ENCODE data around the gene MYO1E.

MYO1E gene

GRCh38 chr15:59315914-59316451 lies 56.7 kb downstream of the MYO1E start:
- no peak for DNase-seq (ENCODE audit: low read depth)

DNA sequence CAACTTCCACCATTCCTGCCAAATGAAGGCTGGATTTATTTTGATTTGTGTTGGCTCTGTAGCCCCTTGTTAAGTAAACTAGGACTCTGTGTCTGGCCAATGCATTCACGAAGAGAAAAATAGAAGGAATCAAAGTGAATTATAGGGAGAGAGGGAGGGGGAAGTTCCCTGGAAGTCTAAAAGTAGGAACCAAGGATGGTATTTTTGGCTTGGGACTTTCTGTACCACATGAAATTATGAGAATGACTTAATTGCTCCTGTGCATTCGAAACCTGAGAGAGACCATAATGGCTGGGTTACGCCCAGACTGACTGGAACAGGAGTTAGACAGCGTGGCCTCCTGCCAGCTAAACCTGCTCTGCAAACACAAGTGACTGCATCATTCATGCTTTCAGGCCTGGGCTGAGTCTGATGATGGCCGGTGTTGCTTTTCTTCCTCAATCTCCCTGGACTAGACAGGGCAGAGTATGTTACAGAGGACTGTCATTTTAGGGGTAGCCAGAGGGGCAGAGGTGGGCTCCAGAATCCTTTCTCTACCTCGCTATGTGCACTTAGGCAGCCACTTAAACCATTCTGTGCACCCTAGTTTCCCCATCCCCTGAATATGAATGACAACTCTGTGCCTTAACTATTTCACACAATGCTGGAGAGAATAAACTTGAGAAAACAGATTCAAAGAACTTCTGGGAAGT lies 58.9 kb downstream of the MYO1E start:
- no peak for DNase-seq (ENCODE audit: low read depth)

GRCh38 chr15:59312205-59312604 lies 60.5 kb downstream of the MYO1E start:
- DNase-seq (ENCODE audit: low read depth) = no peak

GRCh38 chr15:59311195-59311594 lies 61.5 kb downstream of the MYO1E start:
- DNase-seq (ENCODE audit: low read depth) = no peak

DNA sequence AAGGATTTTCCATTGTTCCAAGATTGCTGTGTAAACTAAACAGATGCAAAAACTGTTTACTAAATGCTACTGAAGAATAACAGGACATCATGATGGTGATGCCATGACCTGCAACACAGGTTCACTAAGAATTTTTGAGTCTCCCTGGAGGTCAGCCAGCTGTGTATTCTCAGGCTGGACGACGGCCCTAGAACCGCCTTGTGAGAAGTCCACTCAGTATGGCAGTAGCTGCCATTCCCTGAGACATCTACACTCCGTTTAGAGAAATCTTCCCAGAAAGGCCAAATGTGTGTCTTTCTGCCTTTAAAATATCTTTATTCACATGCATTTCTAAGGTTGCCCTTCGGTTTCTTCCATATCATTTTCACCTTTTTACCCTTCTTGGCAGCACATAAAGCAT lies 63.3 kb downstream of the MYO1E start:
- no peak for DNase-seq (ENCODE audit: low read depth)

- DNase-seq (ENCODE audit: low read depth) = no peak
Measured at GRCh38 chr15:59307165-59307537, 65.5 kb downstream of the MYO1E start.

GRCh38 chr15:59306520-59307164 lies 66.0 kb downstream of the MYO1E start:
- DNase-seq (ENCODE audit: low read depth) = no peak

DNA sequence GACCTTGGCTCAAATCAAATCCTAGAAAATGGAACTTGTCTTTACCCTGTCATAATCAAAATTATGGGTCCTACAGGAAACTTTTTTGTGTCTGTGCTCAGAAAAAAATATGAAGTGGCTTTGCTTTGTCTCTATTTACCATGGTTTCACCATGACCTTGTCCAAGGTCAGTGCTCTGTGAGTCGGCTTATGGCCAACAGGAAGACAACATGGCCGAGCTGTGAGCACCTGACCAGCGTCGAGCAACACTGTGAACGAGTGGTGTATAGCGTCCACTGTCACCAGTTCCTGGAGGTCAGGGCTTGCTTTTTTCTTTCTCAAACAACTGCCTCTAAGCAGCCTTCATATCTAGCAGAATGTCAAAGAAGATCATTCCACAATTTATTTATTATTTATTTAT lies 67.9 kb downstream of the MYO1E start:
- no peak for DNase-seq (ENCODE audit: low read depth)

DNA sequence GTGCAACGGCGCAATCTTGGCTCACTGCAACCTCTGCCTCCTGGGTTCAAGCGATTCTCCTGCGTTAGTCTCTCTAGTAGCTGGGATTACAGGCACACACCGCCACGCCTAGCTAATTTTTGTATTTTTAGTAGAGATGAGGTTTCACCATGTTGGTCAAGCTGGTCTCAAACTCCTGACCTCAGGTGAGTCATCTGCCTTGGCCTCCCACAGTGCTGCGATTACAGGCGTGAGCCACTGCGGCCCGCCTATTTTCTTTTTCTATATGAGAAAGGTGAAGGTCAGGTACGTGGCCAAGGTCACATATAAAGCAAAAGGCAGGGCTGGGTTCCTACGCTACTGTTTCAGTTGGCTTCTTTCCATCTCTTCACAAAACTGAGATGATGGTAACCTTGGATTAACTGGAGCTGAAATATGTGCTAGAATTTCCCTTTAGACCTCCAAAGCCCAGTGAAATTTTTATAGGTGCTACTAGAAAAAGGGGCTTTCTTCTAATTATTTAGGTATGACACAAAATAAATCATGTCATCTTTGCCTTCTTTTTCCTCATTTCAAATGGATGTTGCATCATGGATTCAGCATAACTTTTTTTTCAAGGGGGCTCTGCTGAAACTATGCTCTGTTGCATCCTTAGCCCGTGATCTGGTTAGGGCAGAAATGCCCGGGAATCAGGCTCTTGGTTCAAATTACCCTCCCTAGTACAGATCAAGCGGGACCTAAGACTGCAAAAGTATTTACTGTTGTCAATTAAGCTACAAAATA lies 68.5 kb downstream of the MYO1E start:
- DNase-seq (ENCODE audit: low read depth) = no peak

- DNase-seq (ENCODE audit: low read depth) = no peak
Measured at GRCh38 chr15:59303633-59304032, 69.0 kb downstream of the MYO1E start.

DNA sequence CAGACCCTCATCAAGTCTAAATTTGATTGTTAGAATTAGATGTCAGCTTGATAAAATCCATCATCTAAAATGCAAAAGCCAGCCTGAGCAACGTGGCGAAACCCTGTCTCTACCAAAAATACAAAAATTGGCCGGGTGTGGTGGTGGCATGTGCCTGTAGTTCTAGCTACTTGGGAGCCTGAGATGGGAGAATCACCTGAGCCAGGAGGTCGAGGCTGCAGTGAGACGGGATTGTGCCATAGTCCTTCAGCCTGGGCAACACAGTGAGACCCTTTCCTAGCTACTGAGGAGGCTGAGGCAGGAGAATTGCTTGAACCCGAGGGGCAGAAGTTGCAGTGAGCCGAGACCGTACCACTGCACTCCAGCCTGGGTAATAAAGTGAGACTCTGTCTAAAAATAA lies 69.5 kb downstream of the MYO1E start:
- no peak for DNase-seq (ENCODE audit: low read depth)

- no peak for DNase-seq (ENCODE audit: low read depth)
Measured at GRCh38 chr15:59301527-59301926, 71.1 kb downstream of the MYO1E start.

DNA sequence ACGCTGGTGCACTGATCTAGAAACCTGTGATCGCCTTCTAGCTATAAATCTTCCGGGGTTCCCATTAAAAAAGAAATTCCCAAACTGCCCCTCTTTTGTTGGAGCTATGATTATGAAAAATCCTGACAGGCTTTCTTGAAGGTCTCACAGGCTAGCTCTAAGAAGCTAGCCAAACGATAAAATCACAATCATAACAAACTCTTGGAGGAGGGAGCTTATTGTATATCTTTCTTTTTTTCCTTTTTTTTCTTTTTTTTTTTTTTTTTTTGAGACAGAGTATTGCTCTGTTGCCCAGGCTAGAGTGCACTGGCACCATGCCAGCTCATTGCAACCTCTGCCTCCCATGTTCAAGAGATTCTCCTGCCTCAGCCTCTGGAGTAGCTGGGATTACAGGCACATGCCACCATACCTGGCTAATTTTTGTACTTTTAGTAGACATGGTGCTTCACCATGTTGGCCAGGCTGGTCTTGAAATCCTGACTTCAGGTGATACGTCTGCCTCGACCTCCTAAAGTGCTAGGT lies 72.0 kb downstream of the MYO1E start:
- no peak for DNase-seq (ENCODE audit: low read depth)

DNA sequence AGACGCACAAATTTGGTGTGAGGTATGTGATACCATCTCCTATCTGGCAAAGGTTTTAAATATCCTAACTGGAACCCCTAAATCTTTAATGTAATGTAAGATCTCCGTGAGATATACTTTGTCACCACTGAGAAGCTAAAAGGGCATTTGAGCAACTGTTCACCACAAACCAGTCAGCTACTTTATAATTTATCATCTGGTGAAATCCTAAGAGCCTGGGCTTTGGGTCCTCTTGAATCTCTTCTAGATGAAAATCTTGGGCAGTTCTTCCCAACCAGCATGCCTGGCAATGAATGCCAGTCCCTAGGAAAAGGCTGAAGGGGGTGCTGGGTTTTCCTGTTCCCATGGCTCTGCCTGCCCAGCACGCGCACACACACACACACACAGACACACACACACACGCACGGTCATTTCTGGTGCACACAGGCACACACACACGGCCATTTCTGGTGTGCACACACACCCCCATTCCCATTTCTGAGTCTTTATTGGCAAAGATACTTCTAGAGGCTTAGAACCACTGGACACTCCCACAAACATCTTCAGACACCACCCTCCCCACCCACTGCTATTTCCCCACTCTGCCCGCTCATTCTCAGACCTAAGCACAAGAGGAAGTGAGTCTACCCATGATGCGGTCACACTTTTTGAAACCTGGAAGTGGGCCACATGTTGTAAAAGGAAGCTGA lies 72.6 kb downstream of the MYO1E start:
- DNase-seq (ENCODE audit: low read depth) = peak; percentile 31

DNA sequence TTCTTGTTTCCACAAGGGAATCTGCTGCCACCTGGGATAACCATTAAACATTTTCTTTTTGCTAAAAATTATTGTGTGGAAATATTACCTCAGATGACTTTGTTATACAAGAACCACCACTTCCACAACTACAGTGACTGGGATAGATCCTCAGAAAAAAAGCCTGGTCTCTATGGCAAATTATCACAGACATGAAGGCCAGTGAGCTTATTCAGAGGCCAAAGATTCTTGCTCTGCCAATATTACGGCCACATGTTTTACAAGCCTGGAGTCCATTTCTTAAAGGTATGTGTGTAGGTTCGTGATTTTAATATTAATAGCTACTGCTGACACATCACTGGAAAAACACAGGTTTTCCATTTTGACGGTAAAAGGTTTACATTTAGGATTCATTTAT lies 73.8 kb downstream of the MYO1E start:
- DNase-seq (ENCODE audit: low read depth) = no peak

- DNase-seq (ENCODE audit: low read depth) = no peak
Measured at GRCh38 chr15:59298225-59298853, 74.3 kb downstream of the MYO1E start.

DNA sequence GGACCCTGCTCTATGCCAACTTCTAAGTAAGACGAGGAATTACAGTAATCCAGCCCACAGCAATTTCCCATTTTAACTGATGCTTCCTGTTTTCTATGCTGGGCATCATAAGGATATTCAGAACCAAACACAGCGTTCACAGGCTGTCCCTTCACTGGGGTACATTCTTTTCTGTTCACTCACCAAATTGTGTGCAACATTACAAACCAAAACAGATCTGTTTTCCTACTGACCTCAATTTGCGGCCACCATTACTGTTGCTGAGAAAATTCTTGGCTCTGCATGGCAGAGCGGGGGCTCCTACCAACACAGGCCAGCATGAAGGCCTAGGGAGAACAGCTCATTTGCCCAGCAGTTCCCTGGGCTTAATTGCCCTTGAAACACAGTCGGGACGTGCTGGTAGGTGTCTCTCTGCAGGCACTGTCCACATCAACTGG lies 76.5 kb downstream of the MYO1E start:
- no peak for DNase-seq (ENCODE audit: low read depth)

- DNase-seq (ENCODE audit: low read depth) = no peak
Measured at GRCh38 chr15:59295261-59296001, 77.2 kb downstream of the MYO1E start.

- no peak for DNase-seq (ENCODE audit: low read depth)
Measured at GRCh38 chr15:59294574-59295260, 78.0 kb downstream of the MYO1E start.

GRCh38 chr15:59292442-59293151 lies 80.1 kb downstream of the MYO1E start:
- DNase-seq (ENCODE audit: low read depth) = no peak
